Upper lobe of left lung (tissue), 6 donors: Measurements from ENCODE around the gene CCM2L. TPM values are rescaled to one million over a fixed set of nuclear protein-coding genes. Genes with fewer than 3 reads are reported as not detected.
"Not testable (repeated sequence)": the region's sequence is repeated elsewhere in the genome, so short reads cannot be mapped to it uniquely, and the experiment has no call there.

Experiments used
- ATAC-seq, 2 donors: fragments of 200-7000 bp; cut with Tn5 transposase; one replicate each; pipeline ENCODE4 v1.9.1; 2022; ENCODE audit warnings: mild to moderate bottlenecking in 2 of 2, moderate library complexity in 2 of 2; ENCODE audit not compliant: low FRiP score in 2 of 2
- DNase-seq, 2 donors: peaks; one replicate each; pipeline ENCODE4 v3.0.0-alpha.2; 2019 to 2020
- H3K27ac ChIP-seq, 4 donors: fragments of 200-600 bp; sonication (generic); one replicate each; pipeline ENCODE4 v1.5.1; 2016 to 2019
- H3K27me3 ChIP-seq, 4 donors: fragments of 200-600 bp; sonication (generic); one replicate each; pipeline ENCODE4 v1.5.1; 2017 to 2019
- H3K36me3 ChIP-seq, 4 donors: fragments of 200-600 bp; sonication (generic); one replicate each; pipeline ENCODE4 v1.5.1; 2016 to 2019
- H3K4me1 ChIP-seq, 4 donors: fragments of 200-600 bp; sonication (generic); one replicate each; pipeline ENCODE4 v1.5.1; 2018 to 2019
- H3K4me3 ChIP-seq, 4 donors: fragments of 200-600 bp; sonication (generic); one replicate each; pipeline ENCODE4 v1.5.1; 2017 to 2019; ENCODE audit warnings: mild to moderate bottlenecking in 2 of 4, moderate library complexity in 1 of 4
- H3K9me3 ChIP-seq, 4 donors: fragments of 200-600 bp; sonication (generic); one replicate each; pipeline ENCODE4 v1.5.1; 2018 to 2019
- EP300 ChIP-seq, 4 donors: sonication (generic); formaldehyde crosslinking; IDR thresholded peaks; one replicate each; pipeline ENCODE4 v1.5.1; 2017; ENCODE audit warnings: antibody characterized with exemption in 4 of 4, control low read depth in 2 of 4
- POLR2A ChIP-seq, 4 donors: fragments of 450-650 bp; IDR thresholded peaks; one replicate each; pipeline ENCODE4 v1.5.1; 2016 to 2017; ENCODE audit warnings: antibody characterized with exemption in 4 of 4, mild to moderate bottlenecking in 2 of 4
- POLR2AphosphoS5 ChIP-seq, 2 donors: sonication (generic); formaldehyde crosslinking; IDR thresholded peaks; one replicate each; pipeline ENCODE4 v1.5.1; 2017; ENCODE audit warnings: antibody characterized with exemption in 2 of 2
- WGBS, 2 donors: methylation state at CpG; one replicate each; pipeline ENCODE4 v1.1.5; 2017 to 2018; 5-methylcytosine and 5-hydroxymethylcytosine counted together
- total RNA-seq, 6 donors: library from RNA; depleted of rRNA in 4 of 6; stranded (reverse); fragments of >200 nt in 4 of 6; gene quantifications; one replicate each; pipeline versions ENCODE4 v1.1.0 to v1.2.1, GENCODE V29; 2016 to 2021
- TF ChIP-seq, protein P1 (sequence below), 6 experiments: fragments of 450-650 bp in 4 of 6; fragments of 200-600 bp in 2 of 6; sonication (generic) in 2 of 6; IDR thresholded peaks; one replicate each; pipeline ENCODE4 v1.5.1; 2016 to 2019; ENCODE audit warnings: antibody characterized with exemption in 6 of 6
- donor health status: DM: no; HTN: no; CAD: no; lungs with moderate emphysema.
- donor health status: DM: no; HTN: yes; CAD: no; lungs with severe emphysema.

CCM2L gene
- total RNA-seq, 6 donors from 2014 or later: 4.2 to 29.2 (median 8.3) TPM

DNA sequence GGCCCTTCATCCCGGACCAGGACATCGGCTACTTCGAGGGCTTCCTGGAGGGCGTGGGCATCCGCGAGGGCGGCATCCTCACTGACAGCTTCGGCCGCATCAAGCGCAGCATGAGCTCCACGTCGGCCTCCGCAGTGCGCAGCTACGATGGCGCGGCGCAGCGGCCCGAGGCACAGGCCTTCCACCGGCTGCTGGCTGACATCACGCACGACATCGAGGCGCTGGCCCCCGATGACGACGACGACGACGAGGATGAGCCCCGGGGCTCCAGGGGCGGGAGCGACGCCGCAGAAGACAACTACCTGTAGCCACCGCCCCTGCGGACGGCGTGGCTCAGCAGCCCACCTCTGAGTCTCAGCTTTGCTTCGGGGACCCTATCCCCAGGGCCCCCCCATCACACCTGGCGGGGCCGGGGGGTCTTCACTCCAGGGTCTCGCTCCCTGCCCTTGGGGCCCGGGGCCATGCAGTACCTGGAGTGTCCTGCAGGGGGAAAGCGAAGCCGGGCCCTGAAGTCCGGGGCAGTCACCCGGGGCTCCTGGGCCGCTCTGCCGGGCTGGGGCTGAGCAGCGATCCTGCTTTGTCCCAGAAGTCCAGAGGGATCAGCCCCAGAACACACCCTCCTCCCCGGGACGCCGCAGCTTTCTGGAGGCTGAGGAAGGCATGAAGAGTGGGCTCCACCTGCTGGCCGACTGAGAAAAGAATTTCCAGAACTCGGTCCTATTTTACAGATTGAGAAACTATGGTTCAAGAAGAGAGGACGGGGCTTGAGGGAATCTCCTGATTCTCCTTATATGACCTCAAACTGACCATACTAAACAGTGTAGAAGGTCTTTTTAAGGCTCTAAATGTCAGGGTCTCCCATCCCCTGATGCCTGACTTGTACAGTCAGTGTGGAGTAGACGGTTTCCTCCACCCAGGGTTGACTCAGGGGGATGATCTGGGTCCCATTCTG lies 21.0 kb downstream of the CCM2L start:
- H3K36me3 ChIP-seq: peaks cover 0 to 11% (median 0%) of the 10 kb centered on the region in 4 donors
- H3K4me3 ChIP-seq: peak overlapping the region in 2 of 4 donors; percentile 25 to 36
- H3K9me3 ChIP-seq: no peaks in the 10 kb centered on the region
- H3K4me1 ChIP-seq: peaks cover 12 to 22% (median 21%) of the 10 kb centered on the region in 4 donors
- ATAC-seq (peak; percentile 86), DNase-seq (peak; percentile 81 to 88)
- peak overlapping the region in 3 of 4 donors; percentile 35 to 60 (median 39) for H3K27ac ChIP-seq
- WGBS, 2 donors: 17 to 47% methylated on average over 7 to 50 of the region's 59 CpGs
- H3K27me3 ChIP-seq: no peaks in the 10 kb centered on the region
- TF ChIP-seq POLR2A (IDR thresholded peaks at IDR 0.05) (no peak), POLR2AphosphoS5 (IDR thresholded peaks at IDR 0.05) (peak in 1 of 2 donors; percentile 13), EP300 (IDR thresholded peaks at IDR 0.05) (no peak)
- TF ChIP-seq, protein P1, sequence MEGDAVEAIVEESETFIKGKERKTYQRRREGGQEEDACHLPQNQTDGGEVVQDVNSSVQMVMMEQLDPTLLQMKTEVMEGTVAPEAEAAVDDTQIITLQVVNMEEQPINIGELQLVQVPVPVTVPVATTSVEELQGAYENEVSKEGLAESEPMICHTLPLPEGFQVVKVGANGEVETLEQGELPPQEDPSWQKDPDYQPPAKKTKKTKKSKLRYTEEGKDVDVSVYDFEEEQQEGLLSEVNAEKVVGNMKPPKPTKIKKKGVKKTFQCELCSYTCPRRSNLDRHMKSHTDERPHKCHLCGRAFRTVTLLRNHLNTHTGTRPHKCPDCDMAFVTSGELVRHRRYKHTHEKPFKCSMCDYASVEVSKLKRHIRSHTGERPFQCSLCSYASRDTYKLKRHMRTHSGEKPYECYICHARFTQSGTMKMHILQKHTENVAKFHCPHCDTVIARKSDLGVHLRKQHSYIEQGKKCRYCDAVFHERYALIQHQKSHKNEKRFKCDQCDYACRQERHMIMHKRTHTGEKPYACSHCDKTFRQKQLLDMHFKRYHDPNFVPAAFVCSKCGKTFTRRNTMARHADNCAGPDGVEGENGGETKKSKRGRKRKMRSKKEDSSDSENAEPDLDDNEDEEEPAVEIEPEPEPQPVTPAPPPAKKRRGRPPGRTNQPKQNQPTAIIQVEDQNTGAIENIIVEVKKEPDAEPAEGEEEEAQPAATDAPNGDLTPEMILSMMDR (IDR thresholded peaks at IDR 0.05): peak; percentile 93 to 97 (median 94)

DNA sequence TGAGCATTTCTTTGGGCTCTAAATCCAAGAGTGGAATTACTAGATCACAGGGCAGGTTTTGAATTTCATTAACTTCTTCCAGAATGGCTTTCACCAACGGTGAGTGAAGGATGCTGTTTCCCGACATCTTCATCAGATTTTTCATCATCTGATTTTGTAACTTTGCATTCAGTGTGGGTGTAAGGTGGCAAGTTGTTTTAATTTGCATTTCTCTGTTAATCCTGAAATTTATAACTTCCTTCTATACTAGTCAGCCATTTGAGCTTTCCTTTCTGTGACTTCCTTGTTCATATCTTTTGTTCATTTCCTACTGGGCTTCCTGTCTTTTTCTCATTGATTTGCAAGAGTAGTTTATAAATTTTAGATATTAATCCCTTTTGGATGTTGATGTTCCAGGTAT lies 23.1 kb downstream of the CCM2L start:
- peak overlapping the region in 1 of 4 donors; percentile 80 for H3K27ac ChIP-seq
- H3K27me3 ChIP-seq: no peaks in the 10 kb centered on the region
- H3K9me3 ChIP-seq: no peaks in the 10 kb centered on the region
- ATAC-seq (no peak), DNase-seq (no peak)
- peaks cover 0 to 11% (median 0%) of the 10 kb centered on the region in 4 donors for H3K36me3 ChIP-seq
- peaks cover 12 to 22% (median 21%) of the 10 kb centered on the region in 4 donors for H3K4me1 ChIP-seq
- 53 to 68% methylated on average over 2 of the region's 2 CpGs for WGBS, 2 donors
- H3K4me3 ChIP-seq: no peak overlapping the region
- TF ChIP-seq EP300 (IDR thresholded peaks at IDR 0.05): no peak
- TF ChIP-seq POLR2A (IDR thresholded peaks at IDR 0.05): no peak
- TF ChIP-seq, protein P1 (IDR thresholded peaks at IDR 0.05): no peak
- TF ChIP-seq POLR2AphosphoS5 (IDR thresholded peaks at IDR 0.05): no peak

DNA sequence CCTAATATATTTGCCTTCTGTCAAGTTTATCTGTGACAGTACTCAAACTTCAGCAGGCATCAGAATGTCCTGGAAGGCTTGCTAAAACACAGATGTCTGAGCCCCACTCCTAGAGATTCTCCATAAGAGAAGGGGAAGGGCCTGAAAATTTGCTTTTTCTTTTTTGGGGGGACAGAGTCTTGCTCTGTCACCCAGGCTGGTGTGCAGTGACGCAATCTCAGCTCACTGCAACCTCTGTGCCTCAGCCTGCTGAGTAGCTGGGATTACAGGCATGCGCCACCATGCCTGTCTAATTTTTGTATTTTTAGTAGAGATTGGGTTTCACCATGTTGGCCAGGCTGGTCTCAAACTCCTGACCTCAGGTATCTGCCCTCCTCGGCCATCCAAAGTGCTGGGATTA lies 23.5 kb downstream of the CCM2L start:
- not testable (repeated sequence) for H3K9me3 ChIP-seq, H3K27me3 ChIP-seq, H3K4me3 ChIP-seq, ATAC-seq
- peak in 1 of 2 donors; percentile 52 for DNase-seq
- 61 to 67% methylated on average over 2 to 3 of the region's 3 CpGs for WGBS, 2 donors
- Histone ChIP-seq H3K36me3 (peaks cover 0 to 11% (median 0%) of the 10 kb centered on the region in 4 donors), H3K4me1 (peaks cover 12 to 22% (median 21%) of the 10 kb centered on the region in 4 donors), H3K27ac (peak overlapping the region in 2 of 4 donors; percentile 63 to 80)

DNA sequence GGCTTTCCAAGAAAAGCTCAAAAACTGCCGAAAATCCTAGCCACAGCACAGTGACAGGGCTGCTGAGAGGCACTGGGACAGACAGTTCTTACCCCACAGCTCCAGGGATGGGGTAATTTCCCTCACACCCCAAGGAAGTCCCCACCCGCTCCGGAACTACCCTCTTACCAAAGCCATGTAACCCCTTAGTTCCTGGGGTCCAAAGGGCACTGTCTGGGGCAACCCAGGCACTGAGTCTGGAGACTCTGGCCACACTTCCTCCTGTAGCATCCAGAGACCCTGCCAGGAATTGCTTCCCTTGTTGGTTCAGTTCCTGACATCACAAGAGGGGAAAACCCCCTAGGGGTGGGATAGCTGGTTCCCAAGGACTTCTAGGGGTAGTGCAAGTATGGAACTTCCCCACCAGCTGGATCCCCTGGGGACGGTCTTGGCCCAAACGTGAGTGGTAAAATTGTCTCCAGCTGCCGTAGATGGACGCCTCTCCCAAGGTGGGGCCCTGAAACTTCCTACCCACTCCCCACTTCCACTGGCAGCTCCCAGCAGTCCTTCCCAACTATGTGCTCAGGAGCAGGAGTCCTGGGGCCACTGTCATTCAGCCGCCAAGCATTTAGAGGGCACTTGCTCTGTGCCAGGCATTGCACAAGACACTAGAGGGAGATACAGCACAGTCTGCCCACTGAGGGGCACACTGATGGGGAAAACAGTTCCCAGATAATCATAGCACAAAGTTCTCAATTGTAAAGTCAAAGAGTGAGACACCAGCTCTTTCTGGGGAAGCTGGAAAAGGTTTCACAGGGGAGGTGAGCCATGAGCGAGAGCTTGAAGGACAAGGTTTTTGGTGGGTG lies 24.6 kb downstream of the CCM2L start:
- Histone ChIP-seq H3K9me3 (no peaks in the 10 kb centered on the region), H3K4me3 (no peak overlapping the region), H3K4me1 (peaks cover 12 to 22% (median 21%) of the 10 kb centered on the region in 4 donors), H3K27me3 (no peaks in the 10 kb centered on the region), H3K27ac (peak overlapping the region; percentile 54 to 80 (median 62)), H3K36me3 (peaks cover 0 to 5% (median 0%) of the 10 kb centered on the region in 4 donors)
- DNase-seq: peak in 1 of 2 donors; percentile 52
- WGBS, 2 donors: 42 to 60% methylated on average over 9 of the region's 9 CpGs
- peak; percentile 47 for ATAC-seq
- TF ChIP-seq POLR2AphosphoS5 (IDR thresholded peaks at IDR 0.05): peak in 1 of 2 donors; percentile 45
- TF ChIP-seq POLR2A (IDR thresholded peaks at IDR 0.05): no peak
- TF ChIP-seq EP300 (IDR thresholded peaks at IDR 0.05): no peak
- TF ChIP-seq, protein P1 (IDR thresholded peaks at IDR 0.05): no peak

DNA sequence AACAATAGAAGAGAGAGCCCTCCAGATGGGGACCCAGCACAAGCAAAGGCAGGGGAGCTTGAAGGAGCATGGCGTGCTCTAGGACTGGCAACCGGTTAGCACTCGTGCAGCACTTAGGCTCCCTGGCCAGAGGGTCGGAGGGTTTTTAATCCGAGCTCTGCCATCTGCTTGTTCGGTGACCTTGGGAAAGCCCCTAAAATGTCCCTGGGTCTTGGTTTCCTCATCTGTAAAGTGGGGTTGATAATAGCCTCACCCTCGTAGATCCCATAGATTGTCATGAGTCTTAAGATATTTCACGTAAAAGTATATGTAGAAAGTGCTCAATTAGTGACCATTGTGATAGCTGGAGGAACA lies 25.2 kb downstream of the CCM2L start:
- peak overlapping the region in 3 of 4 donors; percentile 15 to 80 (median 62) for H3K27ac ChIP-seq
- ATAC-seq (no peak), DNase-seq (no peak)
- H3K4me1 ChIP-seq: peaks cover 12 to 22% (median 21%) of the 10 kb centered on the region in 4 donors
- H3K27me3 ChIP-seq: no peaks in the 10 kb centered on the region
- no peaks in the 10 kb centered on the region for H3K9me3 ChIP-seq
- no peak for TF ChIP-seq POLR2A (IDR thresholded peaks at IDR 0.05)
- no peak for TF ChIP-seq POLR2AphosphoS5 (IDR thresholded peaks at IDR 0.05)
- TF ChIP-seq EP300 (IDR thresholded peaks at IDR 0.05): no peak
- TF ChIP-seq, protein P1 (IDR thresholded peaks at IDR 0.05): no peak
- no peaks in the 10 kb centered on the region for H3K36me3 ChIP-seq
- H3K4me3 ChIP-seq: no peak overlapping the region
- 68 to 88% methylated on average over 8 of the region's 8 CpGs for WGBS, 2 donors
